Measurements from ENCODE around the gene KCNT1. TPM values are rescaled to one million over a fixed set of nuclear protein-coding genes. Genes with fewer than 3 reads are reported as not detected.

The KCNT1 gene
- total RNA-seq, 1 donor from 2014 or later = not detected

- Mint-ChIP-seq H3K9me3 (ENCODE audit: unreplicated experiment) (no peaks in the 10 kb centered on the region), H3K4me3 (ENCODE audit: unreplicated experiment) (no peak overlapping the region), H3K27ac (ENCODE audit: unreplicated experiment) (no peak overlapping the region), H3K4me1 (ENCODE audit: unreplicated experiment) (no peaks in the 10 kb centered on the region), H3K27me3 (ENCODE audit: unreplicated experiment) (no peaks in the 10 kb centered on the region), H3K36me3 (ENCODE audit: low read depth, unreplicated experiment) (no peaks in the 10 kb centered on the region)
- no peak for TF ChIP-seq CTCF (IDR thresholded peaks at IDR 0.05; ENCODE audit: unreplicated experiment)
- no peak for DNase-seq (ENCODE audit: low spot score)
Measured at GRCh38 chr9:135722365-135722764, 20.4 kb downstream of the KCNT1 start.

GRCh38 chr9:135724186-135724787 is 22.3 kb downstream of the KCNT1 start:
- H3K27me3 Mint-ChIP-seq (ENCODE audit: unreplicated experiment) = peaks cover 3% of the 10 kb centered on the region
- no peaks in the 10 kb centered on the region for H3K36me3 Mint-ChIP-seq (ENCODE audit: low read depth, unreplicated experiment)
- no peak for DNase-seq (ENCODE audit: low spot score)
- H3K4me3 Mint-ChIP-seq (ENCODE audit: unreplicated experiment) = no peak overlapping the region
- H3K27ac Mint-ChIP-seq (ENCODE audit: unreplicated experiment) = no peak overlapping the region
- TF ChIP-seq CTCF (IDR thresholded peaks at IDR 0.05; ENCODE audit: unreplicated experiment) = no peak
- no peaks in the 10 kb centered on the region for H3K9me3 Mint-ChIP-seq (ENCODE audit: unreplicated experiment)
- H3K4me1 Mint-ChIP-seq (ENCODE audit: unreplicated experiment) = no peaks in the 10 kb centered on the region

GRCh38 chr9:135726138-135726853 is 24.3 kb downstream of the KCNT1 start:
- Mint-ChIP-seq H3K4me1 (ENCODE audit: unreplicated experiment) (no peaks in the 10 kb centered on the region), H3K9me3 (ENCODE audit: unreplicated experiment) (no peaks in the 10 kb centered on the region)
- no peak for TF ChIP-seq CTCF (IDR thresholded peaks at IDR 0.05; ENCODE audit: unreplicated experiment)

GRCh38 chr9:135727257-135727875 is 25.4 kb downstream of the KCNT1 start:
- no peak for DNase-seq (ENCODE audit: low spot score)
- no peak overlapping the region for H3K4me3 Mint-ChIP-seq (ENCODE audit: unreplicated experiment)
- H3K27ac Mint-ChIP-seq (ENCODE audit: unreplicated experiment) = no peak overlapping the region
- TF ChIP-seq CTCF (IDR thresholded peaks at IDR 0.05; ENCODE audit: unreplicated experiment) = no peak
- peaks cover 6% of the 10 kb centered on the region for H3K27me3 Mint-ChIP-seq (ENCODE audit: unreplicated experiment)
- H3K4me1 Mint-ChIP-seq (ENCODE audit: unreplicated experiment) = peaks cover under 1% of the 10 kb centered on the region
- H3K36me3 Mint-ChIP-seq (ENCODE audit: low read depth, unreplicated experiment) = peaks cover 3% of the 10 kb centered on the region
- no peaks in the 10 kb centered on the region for H3K9me3 Mint-ChIP-seq (ENCODE audit: unreplicated experiment)

More at GRCh38 chr9:135726138-135726853, 24.3 kb downstream of the KCNT1 start:
- Mint-ChIP-seq H3K27ac (ENCODE audit: unreplicated experiment) (no peak overlapping the region), H3K4me3 (ENCODE audit: unreplicated experiment) (no peak overlapping the region), H3K27me3 (ENCODE audit: unreplicated experiment) (peaks cover 6% of the 10 kb centered on the region), H3K36me3 (ENCODE audit: low read depth, unreplicated experiment) (peaks cover 3% of the 10 kb centered on the region)
- no peak for DNase-seq (ENCODE audit: low spot score)
